CD14-positive monocyte (primary cell): ENCODE measurements around the gene CDC42EP3. TPM values are rescaled to one million over a fixed set of nuclear protein-coding genes. Genes with fewer than 3 reads are reported as not detected.

Experiments used
- DNase-seq, 3 donors: peaks; one replicate each; pipeline ENCODE4 v3.0.0-alpha.2; 2011 to 2022
- H2AFZ ChIP-seq: 2 replicates; pipeline ENCODE4 v1.6.0; 2012; ENCODE audit warnings: mild to moderate bottlenecking, low read depth, low read length, inconsistent platforms; ENCODE audit not compliant: insufficient read depth, poor library complexity, severe bottlenecking
- H3K27ac ChIP-seq, 2 donors: 1 replicate in 1 of 2; 2 replicates in 1 of 2; pipeline ENCODE4 v1.5.1; 2012 to 2013; ENCODE audit warnings: low read length in 2 of 2, control low read depth in 1 of 2, inconsistent platforms in 1 of 2, low read depth in 1 of 2, mild to moderate bottlenecking in 1 of 2
- H3K27me3 ChIP-seq, 2 donors: one replicate each; pipeline versions ENCODE4 v1.6.0 to v1.6.1; 2011 to 2013; ENCODE audit warnings: low read length in 2 of 2; ENCODE audit not compliant: control insufficient read depth in 2 of 2, insufficient read depth in 2 of 2
- H3K36me3 ChIP-seq, 2 donors: replicated peaks in 1 of 2; 1 replicate in 1 of 2; 2 replicates in 1 of 2; pipeline versions ENCODE4 v1.5.1 to v1.6.1; 2012 to 2013; ENCODE audit warnings: low read length in 2 of 2, control low read depth in 1 of 2, inconsistent platforms in 1 of 2, mild to moderate bottlenecking in 1 of 2; ENCODE audit not compliant: insufficient read depth in 2 of 2, control insufficient read depth in 1 of 2
- H3K4me1 ChIP-seq, 2 donors: 1 replicate in 1 of 2; 2 replicates in 1 of 2; pipeline versions ENCODE4 v1.5.1 to v1.6.1; 2012 to 2013; ENCODE audit warnings: low read length in 2 of 2, control low read depth in 1 of 2, inconsistent platforms in 1 of 2, mild to moderate bottlenecking in 1 of 2, moderate library complexity in 1 of 2; ENCODE audit not compliant: insufficient read depth in 2 of 2, control insufficient read depth in 1 of 2
- H3K4me2 ChIP-seq: replicated peaks from 2 replicates; pipeline ENCODE3; 2012; ENCODE audit warnings: low read length, moderate library complexity, mild to moderate bottlenecking; ENCODE audit not compliant: poor library complexity, severe bottlenecking; ENCODE audit errors: extremely low read depth
- H3K4me3 ChIP-seq, 3 experiments: fragments of 200-600 bp in 1 of 3; sonication (generic) in 1 of 3; replicated peaks in 1 of 3; 1 replicate in 2 of 3; 2 replicates in 1 of 3; pipeline ENCODE4 v1.5.1; 2011 to 2013; ENCODE audit warnings: low read length in 3 of 3, mild to moderate bottlenecking in 3 of 3, control low read depth in 2 of 3, low read depth in 2 of 3, inconsistent platforms in 1 of 3, moderate library complexity in 1 of 3
- H3K79me2 ChIP-seq: 2 replicates; pipeline ENCODE4 v1.6.0; 2012; ENCODE audit warnings: mild to moderate bottlenecking, control low read depth, inconsistent platforms, low read length, moderate library complexity; ENCODE audit not compliant: insufficient read depth
- H3K9ac ChIP-seq: 2 replicates; pipeline ENCODE4 v1.6.0; 2017; ENCODE audit warnings: low read length, mild to moderate bottlenecking; ENCODE audit not compliant: insufficient read depth, poor library complexity, severe bottlenecking
- H3K9me3 ChIP-seq, 2 donors: replicated peaks in 1 of 2; 1 replicate in 1 of 2; 2 replicates in 1 of 2; pipeline versions ENCODE4 v1.5.1 to v1.6.1; 2012 to 2013; ENCODE audit warnings: low read length in 2 of 2, control low read depth in 1 of 2; ENCODE audit not compliant: control insufficient read depth in 1 of 2, insufficient read depth in 1 of 2
- H4K20me1 ChIP-seq: 2 replicates; pipeline ENCODE4 v1.6.0; 2012; ENCODE audit warnings: mild to moderate bottlenecking, low read length, control low read depth, moderate library complexity; ENCODE audit not compliant: insufficient read depth
- H3K27ac Mint-ChIP-seq, 7 donors: one replicate each; pipeline ENCODE4 v1.8.0; 2020; ENCODE audit warnings: mild to moderate bottlenecking in 7 of 7, mixed read lengths in 7 of 7, moderate library complexity in 6 of 7, inconsistent platforms in 2 of 7
- H3K27me3 Mint-ChIP-seq, 3 donors: one replicate each; pipeline ENCODE4 v1.8.0; 2021 to 2022; ENCODE audit warnings: low read depth in 3 of 3, mild to moderate bottlenecking in 3 of 3, mixed read lengths in 3 of 3, moderate library complexity in 3 of 3, inconsistent platforms in 1 of 3
- H3K36me3 Mint-ChIP-seq, 2 donors: one replicate each; pipeline ENCODE4 v1.8.0; 2020; ENCODE audit warnings: mixed read lengths in 2 of 2, inconsistent platforms in 1 of 2, mild to moderate bottlenecking in 1 of 2
- H3K4me1 Mint-ChIP-seq: one replicate; pipeline ENCODE4 v1.8.0; 2020; ENCODE audit warnings: mild to moderate bottlenecking, mixed read lengths
- H3K4me3 Mint-ChIP-seq, 2 donors: one replicate each; pipeline ENCODE4 v1.8.0; 2020; ENCODE audit warnings: mild to moderate bottlenecking in 2 of 2, mixed read lengths in 2 of 2, moderate library complexity in 1 of 2
- H3K9me3 Mint-ChIP-seq, 7 donors: one replicate each; pipeline ENCODE4 v1.8.0; 2020 to 2022; ENCODE audit warnings: mixed read lengths in 7 of 7, mild to moderate bottlenecking in 6 of 7, moderate library complexity in 6 of 7, inconsistent platforms in 2 of 7
- WGBS: methylation state at CpG from one replicate; pipeline ENCODE4 v1.1.5; 2013; ENCODE audit warnings: missing lambda C conversion rate; ENCODE audit not compliant: insufficient coverage; 5-methylcytosine and 5-hydroxymethylcytosine counted together
- intact Hi-C, 2 donors: fragments of 100-400 bp; cut with micrococcal nuclease; formaldehyde crosslinking; loops; one replicate each; pipeline versions ENCODE4 v1.15.0 to v1.15.1; 2023
- polyA plus RNA-seq, 3 donors: library from polyadenylated mRNA; depleted of rRNA in 1 of 3; unstranded in 2 of 3; stranded (reverse) in 1 of 3; fragments of 300-500 nt in 2 of 3; fragments of >200 nt in 1 of 3; fragmentation: Illumina TruSeq in 2 of 3; gene quantifications; 1 replicate in 2 of 3; 2 replicates in 1 of 3; pipeline ENCODE4 v1.2.3, GENCODE V29; 2012 to 2021
- TF ChIP-seq, protein P1 (sequence below): fragments of 200-600 bp; IDR thresholded peaks from one replicate; pipeline ENCODE4 v1.8.0; 2022; ENCODE audit warnings: antibody characterized with exemption, mild to moderate bottlenecking

The CDC42EP3 gene
- polyA plus RNA-seq, 3 donors: 179 to 272 (median 249) TPM

DNA sequence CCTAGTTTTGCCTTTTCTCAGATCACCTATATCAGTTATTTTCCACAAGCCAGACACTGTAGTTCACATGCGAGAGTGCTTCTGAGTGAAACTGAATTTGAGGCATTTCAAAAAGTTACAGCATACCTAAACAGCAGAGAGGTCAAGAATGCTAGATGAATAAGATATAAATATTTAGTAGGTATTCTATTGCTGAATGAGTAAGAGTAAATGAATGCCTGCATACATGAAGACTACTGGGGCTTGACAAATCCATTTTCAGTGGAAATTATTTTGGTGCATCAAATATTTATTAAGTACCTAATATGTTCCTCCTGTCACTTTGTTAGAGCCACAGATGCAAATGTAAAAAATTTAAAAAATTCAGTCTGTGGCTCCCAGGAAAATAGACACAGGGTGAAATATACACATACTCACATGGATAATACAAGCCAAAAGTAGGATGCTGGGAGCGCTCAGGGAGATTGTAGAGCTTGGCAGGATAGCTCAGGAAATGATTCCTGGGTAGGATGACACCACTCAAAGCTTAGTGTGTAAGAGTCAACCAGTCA is 27.6 kb upstream of the CDC42EP3 start:
- intact Hi-C loops: no loop called here
- no peak overlapping the region for H3K4me3 ChIP-seq
- H3K27ac ChIP-seq: no peak overlapping the region
- H3K4me1 ChIP-seq: no peaks in the 10 kb centered on the region
- no peaks in the 10 kb centered on the region for H3K27me3 ChIP-seq
- no peak overlapping the region for H3K4me2 ChIP-seq
- H2AFZ ChIP-seq: no peak overlapping the region
- Mint-ChIP-seq H3K4me1 (peaks cover 2% of the 10 kb centered on the region), H3K36me3 (peaks cover 0 to 4% of the 10 kb centered on the region in 2 donors), H3K9me3 (peaks cover 0 to 12% (median 4%) of the 10 kb centered on the region in 7 donors), H3K4me3 (no peak overlapping the region), H3K27ac (no peak overlapping the region), H3K27me3 (peaks cover 0 to 1% (median 1%) of the 10 kb centered on the region in 3 donors)
- no peaks in the 10 kb centered on the region for H3K79me2 ChIP-seq
- 100% methylated on average over 1 of the region's 2 CpGs for WGBS
- no peaks in the 10 kb centered on the region for H4K20me1 ChIP-seq
- H3K36me3 ChIP-seq: no peaks in the 10 kb centered on the region
- H3K9me3 ChIP-seq: no peaks in the 10 kb centered on the region
- TF ChIP-seq, protein P1, sequence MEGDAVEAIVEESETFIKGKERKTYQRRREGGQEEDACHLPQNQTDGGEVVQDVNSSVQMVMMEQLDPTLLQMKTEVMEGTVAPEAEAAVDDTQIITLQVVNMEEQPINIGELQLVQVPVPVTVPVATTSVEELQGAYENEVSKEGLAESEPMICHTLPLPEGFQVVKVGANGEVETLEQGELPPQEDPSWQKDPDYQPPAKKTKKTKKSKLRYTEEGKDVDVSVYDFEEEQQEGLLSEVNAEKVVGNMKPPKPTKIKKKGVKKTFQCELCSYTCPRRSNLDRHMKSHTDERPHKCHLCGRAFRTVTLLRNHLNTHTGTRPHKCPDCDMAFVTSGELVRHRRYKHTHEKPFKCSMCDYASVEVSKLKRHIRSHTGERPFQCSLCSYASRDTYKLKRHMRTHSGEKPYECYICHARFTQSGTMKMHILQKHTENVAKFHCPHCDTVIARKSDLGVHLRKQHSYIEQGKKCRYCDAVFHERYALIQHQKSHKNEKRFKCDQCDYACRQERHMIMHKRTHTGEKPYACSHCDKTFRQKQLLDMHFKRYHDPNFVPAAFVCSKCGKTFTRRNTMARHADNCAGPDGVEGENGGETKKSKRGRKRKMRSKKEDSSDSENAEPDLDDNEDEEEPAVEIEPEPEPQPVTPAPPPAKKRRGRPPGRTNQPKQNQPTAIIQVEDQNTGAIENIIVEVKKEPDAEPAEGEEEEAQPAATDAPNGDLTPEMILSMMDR: no peak
- no peak overlapping the region for H3K9ac ChIP-seq
- DNase-seq: no peak

DNA sequence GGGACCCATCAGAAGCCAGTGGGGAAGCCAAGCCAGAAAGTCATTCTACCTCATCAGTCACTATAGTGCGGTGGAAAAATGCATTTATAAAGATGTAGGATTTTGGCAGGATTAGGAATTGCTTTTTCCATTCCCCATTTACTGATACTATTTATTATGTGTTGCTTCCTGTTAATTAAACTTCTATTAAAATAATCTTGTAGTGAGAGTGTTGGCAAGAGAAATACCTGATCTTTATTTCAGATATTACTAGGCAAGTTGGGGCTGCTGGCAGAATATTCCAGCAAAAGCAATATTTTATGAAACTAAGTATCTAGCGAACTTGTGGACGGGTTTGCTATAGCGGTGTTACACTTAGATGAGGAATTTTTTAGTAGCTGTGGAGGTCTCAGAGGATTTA is 23.9 kb upstream of the CDC42EP3 start:
- Histone ChIP-seq H3K27ac (no peak overlapping the region), H3K9me3 (no peaks in the 10 kb centered on the region), H3K4me3 (no peak overlapping the region), H3K79me2 (no peaks in the 10 kb centered on the region), H4K20me1 (no peaks in the 10 kb centered on the region), H3K36me3 (no peaks in the 10 kb centered on the region), H3K27me3 (no peaks in the 10 kb centered on the region), H3K4me2 (no peak overlapping the region), H3K4me1 (no peaks in the 10 kb centered on the region), H3K9ac (no peak overlapping the region), H2AFZ (no peak overlapping the region)
- Mint-ChIP-seq H3K4me3 (no peak overlapping the region), H3K27me3 (peaks cover 1 to 3% (median 1%) of the 10 kb centered on the region in 3 donors), H3K4me1 (peaks cover 6% of the 10 kb centered on the region), H3K36me3 (no peaks in the 10 kb centered on the region), H3K9me3 (peaks cover 0 to 5% (median 0%) of the 10 kb centered on the region in 7 donors), H3K27ac (no peak overlapping the region)
- TF ChIP-seq, protein P1: no peak
- DNase-seq: no peak
- intact Hi-C loops: no loop called here
- 97% methylated on average over 3 of the region's 4 CpGs for WGBS
